Heart right ventricle (tissue), 16 donors: Measurements from ENCODE around the gene ATP6V0E1. TPM values are rescaled to one million over a fixed set of nuclear protein-coding genes. Genes with fewer than 3 reads are reported as not detected.
"Not testable (repeated sequence)": the region's sequence is repeated elsewhere in the genome, so short reads cannot be mapped to it uniquely, and the experiment has no call there.

ENCODE experiments used
- ATAC-seq, 8 donors: fragments of 200-7000 bp; cut with Tn5 transposase; one replicate each; pipeline ENCODE4 v1.9.1; 2020; ENCODE audit warnings: mild to moderate bottlenecking in 8 of 8, moderate library complexity in 8 of 8, moderate number of reproducible peaks in 1 of 8
- DNase-seq, 2 donors: peaks; one replicate each; pipeline ENCODE4 v3.0.0-alpha.2; 2020
- H3K27ac ChIP-seq, 10 donors: fragments of 200-600 bp; sonication (generic) in 2 of 10; one replicate each; pipeline versions ENCODE4 v1.5.0 to v1.8.0; 2020 to 2022; ENCODE audit warnings: mild to moderate bottlenecking in 3 of 10
- H3K27me3 ChIP-seq, 7 donors: fragments of 200-600 bp; one replicate each; pipeline ENCODE4 v1.8.0; 2021 to 2022; ENCODE audit warnings: mild to moderate bottlenecking in 2 of 7
- H3K36me3 ChIP-seq, 9 donors: fragments of 200-600 bp; sonication (generic) in 1 of 9; one replicate each; pipeline versions ENCODE4 v1.5.0 to v1.8.0; 2020 to 2022; ENCODE audit warnings: mild to moderate bottlenecking in 2 of 9
- H3K4me1 ChIP-seq, 9 donors: fragments of 200-600 bp; sonication (generic) in 1 of 9; one replicate each; pipeline versions ENCODE4 v1.5.0 to v1.8.0; 2020 to 2022; ENCODE audit warnings: mild to moderate bottlenecking in 4 of 9
- H3K4me3 ChIP-seq, 10 donors: fragments of 200-600 bp; sonication (generic) in 2 of 10; one replicate each; pipeline versions ENCODE4 v1.5.0 to v1.8.0; 2020 to 2022; ENCODE audit warnings: mild to moderate bottlenecking in 7 of 10, moderate library complexity in 2 of 10
- H3K9me3 ChIP-seq, 11 donors: fragments of 200-600 bp in 10 of 11; sonication (generic) in 2 of 11; one replicate each; pipeline versions ENCODE4 v1.5.0 to v1.8.0; 2013 to 2022; ENCODE audit warnings: mild to moderate bottlenecking in 2 of 11, control low read depth in 1 of 11, moderate library complexity in 1 of 11
- CTCF ChIP-seq, 9 donors: fragments of 200-600 bp; sonication (generic) in 2 of 9; IDR thresholded peaks; one replicate each; pipeline versions ENCODE4 v1.5.0 to v1.8.0; 2021 to 2022; ENCODE audit warnings: antibody characterized with exemption in 9 of 9, mild to moderate bottlenecking in 5 of 9, moderate library complexity in 1 of 9
- WGBS, 2 donors: extraction: QIAGEN DNeasy Blood & Tissue Kit; methylation state at CpG; one replicate each; pipeline ENCODE4 v1.1.7; 2013; ENCODE audit warnings: inconsistent platforms in 1 of 2; 5-methylcytosine and 5-hydroxymethylcytosine counted together
- intact Hi-C, 10 donors: fragments of 100-400 bp; cut with DNase I; formaldehyde crosslinking; loops; one replicate each; pipeline versions ENCODE4 v1.11.1 to v1.14.2; 2022
- polyA plus RNA-seq, 2 donors: library from polyadenylated mRNA; stranded (reverse); fragments of 200-250 nt; gene quantifications; one replicate each; pipeline ENCODE4 v1.2.3, GENCODE V29; 2013
- total RNA-seq, 10 donors: library from RNA; stranded (reverse); fragmentation: NEBNext Ultra II Directional in 3 of 10; extraction: Animal tissue kit (Norgen Biotek cat#: 25700) in 3 of 10; gene quantifications; one replicate each; pipeline versions ENCODE4 v1.2.1 to v1.2.4, GENCODE V29; 2021 to 2023
- donor health status: Arrhythmogenic right ventricular cardiomyopathy.
- donor health status: ischemic (EF 13 %, LVEDD 7.1; RV severe dilation, severe dysfunction).
- donor health status: healthy with polysubstance abuse.
- donor health status: DM: no; HTN: yes; CAD: no.
- donor health status: DM: no; HTN: no; CAD: no.
- donor health status: ischemic (EF 25% LVEDD 6.9; RV normal size, moderate dysfunction).
- donor health status: ischemic (EF 25% LVEDD 5.7; RV mildly dilated, moderate dysfunction).
- donor health status: healthy.
- donor health status: DM: yes; HTN: yes; CAD: no.
- donor health status: Ischemic cardiomyopathy.
- donor health status: ischemic (EF 35%, LVEDD 5.7; RV mildly dilated, moderate dysfunction).
- donor health status: nonischemic (EF 11% LVEDD 7.7; RV severe dilation, severe dysfunction).
- donor health status: DM: yes; HTN: yes; CAD: no.
- donor health status: PGD.
- donor health status: ischemic (EF 29% LVEDD 5.4; RV normal size, mild dysfunction).
- donor health status: nonischemic (EF 23%, LVEDD 6.1; RV moderate dilation, normal function).

The ATP6V0E1 gene
- total and polyA plus RNA-seq, 12 donors = 134 to 271 (median 194) TPM

DNA sequence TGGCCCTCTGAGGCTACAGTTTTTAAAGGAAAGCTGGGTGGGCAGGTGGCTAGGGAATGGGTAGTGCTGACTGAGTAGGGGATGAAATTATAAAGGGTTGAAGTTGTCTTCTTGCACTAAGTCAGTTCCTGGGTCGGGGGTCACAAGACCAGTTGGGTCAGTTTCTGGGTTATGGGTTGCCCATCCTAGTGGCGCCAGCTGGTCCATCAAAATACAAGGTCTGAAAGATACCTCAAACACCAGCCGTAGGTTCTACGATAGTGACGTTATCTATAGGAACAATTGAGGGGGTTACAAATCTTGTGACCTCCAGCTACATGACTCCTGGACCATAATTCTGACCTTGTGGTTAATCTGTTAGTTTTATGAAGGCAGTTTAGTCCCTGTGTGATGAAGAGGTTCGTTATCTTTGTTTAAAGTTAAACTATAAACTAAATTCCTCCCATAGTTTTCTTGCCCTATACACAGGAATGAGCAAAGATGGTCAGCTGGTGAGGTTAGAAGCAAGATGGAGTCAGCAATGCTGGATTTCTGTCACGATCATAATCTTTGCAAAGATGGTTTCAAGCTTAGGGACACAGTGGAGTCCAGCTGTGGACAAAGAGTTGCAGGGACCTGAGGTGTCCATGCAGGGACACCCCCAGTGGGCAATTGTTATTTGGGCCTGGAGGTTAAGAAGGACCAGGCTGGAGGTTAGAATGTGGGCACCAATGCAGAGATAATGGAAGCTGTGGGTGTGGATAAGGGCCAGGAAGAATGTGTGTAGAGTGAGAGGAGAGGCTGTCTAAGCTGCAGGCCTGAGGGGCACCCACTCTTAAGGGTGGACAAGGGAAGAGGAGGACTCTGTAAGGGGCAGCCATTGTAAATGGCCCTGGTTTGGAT, 58.6 kb downstream of the ATP6V0E1 start:
- H3K4me3 ChIP-seq = no peak overlapping the region
- H3K27me3 ChIP-seq = no peaks in the 10 kb centered on the region
- H3K27ac ChIP-seq = no peak overlapping the region
- intact Hi-C loops = no loop called here
- H3K9me3 ChIP-seq = no peaks in the 10 kb centered on the region
- peaks cover 0 to 6% (median 0%) of the 10 kb centered on the region in 9 donors for H3K4me1 ChIP-seq
- 84 to 86% methylated on average over 7 of the region's 7 CpGs for WGBS, 2 donors
- ATAC-seq (no peak), DNase-seq (no peak)
- TF ChIP-seq CTCF (IDR thresholded peaks at IDR 0.05) = no peak
- no peaks in the 10 kb centered on the region for H3K36me3 ChIP-seq

DNA sequence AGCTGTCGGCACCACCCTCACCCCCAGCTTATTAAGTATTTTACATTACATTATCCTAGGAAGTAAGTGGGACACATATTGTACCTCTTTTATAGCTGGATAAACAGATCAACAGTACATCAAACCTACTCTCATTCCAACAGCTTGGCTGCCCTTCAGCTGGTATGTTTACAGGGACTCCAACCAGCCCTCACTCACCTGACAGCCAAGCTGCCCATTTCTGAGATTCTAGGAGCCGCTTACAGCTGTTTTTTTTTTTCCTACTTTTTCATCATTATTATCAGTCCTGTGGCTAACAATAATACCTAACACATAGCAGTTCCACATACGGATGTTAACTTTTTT, 59.2 kb downstream of the ATP6V0E1 start:
- no peak overlapping the region for H3K27ac ChIP-seq
- H3K27me3 ChIP-seq = no peaks in the 10 kb centered on the region
- no peak overlapping the region for H3K4me3 ChIP-seq
- DNase-seq (no peak), ATAC-seq (no peak)
- 88 to 91% methylated on average over 3 of the region's 3 CpGs for WGBS, 2 donors
- no peak for TF ChIP-seq CTCF (IDR thresholded peaks at IDR 0.05)
- H3K36me3 ChIP-seq = no peaks in the 10 kb centered on the region
- no peaks in the 10 kb centered on the region for H3K9me3 ChIP-seq
- H3K4me1 ChIP-seq = peaks cover 0 to under 1% (median 0%) of the 10 kb centered on the region in 9 donors
- intact Hi-C loops = no loop called here

- WGBS, 2 donors = 47 to 50% methylated on average over 8 of the region's 8 CpGs
- TF ChIP-seq CTCF (IDR thresholded peaks at IDR 0.05) = no peak
- H3K27ac ChIP-seq = no peak overlapping the region
- DNase-seq (no peak), ATAC-seq (no peak)
- intact Hi-C loops = no loop called here
- H3K4me3 ChIP-seq = no peak overlapping the region
- no peaks in the 10 kb centered on the region for H3K27me3 ChIP-seq
- no peaks in the 10 kb centered on the region for H3K36me3 ChIP-seq
- peaks cover 0 to 5% (median 0%) of the 10 kb centered on the region in 9 donors for H3K4me1 ChIP-seq
- H3K9me3 ChIP-seq = no peaks in the 10 kb centered on the region
Measured at GRCh38 chr5:173045474-173045873, 61.9 kb downstream of the ATP6V0E1 start.

- H3K27ac ChIP-seq, H3K9me3 ChIP-seq, ATAC-seq, DNase-seq, H3K36me3 ChIP-seq, H3K4me3 ChIP-seq, H3K27me3 ChIP-seq, intact Hi-C loops, H3K4me1 ChIP-seq: not testable (repeated sequence)
- WGBS, 2 donors = 74 to 82% methylated on average over 12 of the region's 12 CpGs
Measured at GRCh38 chr5:173047096-173047837, 63.7 kb downstream of the ATP6V0E1 start.

DNA sequence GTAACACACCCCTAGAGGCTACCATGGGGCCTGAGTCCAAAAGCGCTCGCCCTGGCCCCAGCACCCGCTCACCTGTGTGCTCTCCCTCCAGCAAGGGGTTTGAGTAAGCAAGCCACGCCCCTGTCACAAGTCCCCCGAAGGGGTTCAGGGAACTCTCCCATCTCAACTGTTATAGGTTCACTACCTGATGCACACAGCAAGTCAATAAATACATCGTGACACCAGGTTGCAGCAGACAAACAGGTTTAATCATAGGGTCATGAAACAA, 64.2 kb downstream of the ATP6V0E1 start:
- H3K4me3 ChIP-seq = no peak overlapping the region
- H3K27ac ChIP-seq = no peak overlapping the region
- H3K27me3 ChIP-seq = peaks cover 0 to 8% (median 0%) of the 10 kb centered on the region in 7 donors
- ATAC-seq (no peak), DNase-seq (no peak)
- H3K4me1 ChIP-seq = peaks cover 0 to 5% (median 0%) of the 10 kb centered on the region in 9 donors
- TF ChIP-seq CTCF (IDR thresholded peaks at IDR 0.05) = no peak
- intact Hi-C loops = no loop called here
- 62 to 75% methylated on average over 6 of the region's 6 CpGs for WGBS, 2 donors
- no peaks in the 10 kb centered on the region for H3K9me3 ChIP-seq
- no peaks in the 10 kb centered on the region for H3K36me3 ChIP-seq
